GM12875 (cell line): ENCODE measurements around the gene MTCL1.

Experiments used
- H3K4me3 ChIP-seq: one replicate; pipeline ENCODE4 v1.5.1; 2011; ENCODE audit warnings: low read depth, low read length, control low read depth
- CTCF ChIP-seq: IDR thresholded peaks from 2 replicates; pipeline ENCODE4 v1.5.1; 2011; ENCODE audit warnings: low read depth, mild to moderate bottlenecking, control low read depth, inconsistent platforms, low read length, moderate library complexity, borderline replicate concordance; ENCODE audit not compliant: insufficient read depth

Gene MTCL1

GRCh38 chr18:8762968-8763367 lies 57.6 kb downstream of the MTCL1 start:
- no peak overlapping the region for H3K4me3 ChIP-seq
- no peak for TF ChIP-seq CTCF

- no peak overlapping the region for H3K4me3 ChIP-seq
- TF ChIP-seq CTCF = no peak
Observed at GRCh38 chr18:8763611-8764010, 58.3 kb downstream of the MTCL1 start.

DNA sequence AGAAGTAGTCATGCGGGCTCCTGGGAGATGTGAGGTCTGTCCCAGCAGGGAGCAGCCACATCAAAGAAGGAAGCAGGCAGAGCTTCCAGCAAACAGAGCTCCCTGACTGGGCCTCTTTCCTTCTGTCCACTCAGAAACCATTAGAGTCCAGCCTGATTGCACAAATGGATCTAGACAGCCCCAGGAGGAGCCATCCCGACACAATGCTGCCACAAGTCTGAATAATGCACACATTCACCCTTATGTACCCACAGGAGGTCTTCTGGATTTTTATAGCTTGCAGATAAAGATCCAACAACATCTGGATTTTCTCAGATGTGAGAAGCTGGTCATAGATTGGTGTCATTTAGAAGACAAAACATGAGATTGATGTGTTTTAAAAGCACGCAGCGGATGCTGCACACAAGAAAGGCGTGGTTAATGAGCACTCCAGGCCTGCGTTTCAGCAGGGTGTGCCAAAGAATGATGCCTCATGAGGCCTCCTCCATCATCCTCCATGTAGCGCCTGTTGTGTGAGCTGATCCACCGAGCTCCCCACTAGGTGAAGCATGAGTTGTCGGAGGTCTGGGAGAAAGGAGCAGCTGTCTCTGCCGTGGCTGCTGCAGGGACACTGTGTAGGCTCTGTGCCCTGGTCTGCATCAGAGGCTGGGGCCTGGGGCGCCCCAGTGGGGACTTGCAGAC lies 60.6 kb downstream of the MTCL1 start:
- no peak for TF ChIP-seq CTCF
- no peak overlapping the region for H3K4me3 ChIP-seq

GRCh38 chr18:8766559-8767293 lies 61.4 kb downstream of the MTCL1 start:
- TF ChIP-seq CTCF = no peak
- no peak overlapping the region for H3K4me3 ChIP-seq

- no peak overlapping the region for H3K4me3 ChIP-seq
- no peak for TF ChIP-seq CTCF
Observed at GRCh38 chr18:8767340-8767739, 62.0 kb downstream of the MTCL1 start.

DNA sequence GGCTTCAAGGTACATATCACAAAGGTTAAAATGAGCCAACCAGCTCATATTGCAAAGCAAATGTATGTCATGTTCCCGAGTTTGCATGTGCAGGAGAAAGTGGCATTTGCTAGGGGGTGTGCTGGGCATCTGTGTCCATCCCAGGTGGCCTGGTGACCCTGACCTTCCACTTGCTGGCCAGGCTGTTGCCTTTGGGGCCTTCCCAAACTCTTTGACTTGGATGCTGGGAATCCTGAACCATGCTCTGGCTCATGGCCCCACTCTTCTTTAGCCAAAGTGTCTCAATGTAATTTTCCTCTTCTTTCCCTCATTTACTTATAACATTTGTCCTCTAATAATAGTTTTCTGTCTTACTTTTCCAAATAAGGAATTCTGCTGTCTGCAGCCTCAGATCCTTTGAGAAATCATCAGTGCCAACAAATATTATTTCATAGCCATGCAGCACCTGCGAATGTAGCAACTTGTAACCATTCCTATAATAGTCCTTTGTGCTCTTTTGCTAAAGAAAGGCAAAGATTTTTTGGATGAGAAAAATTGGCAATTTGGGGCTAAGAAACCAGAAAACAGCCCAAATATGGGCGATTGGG lies 64.2 kb downstream of the MTCL1 start:
- no peak overlapping the region for H3K4me3 ChIP-seq
- TF ChIP-seq CTCF = no peak
